ENCODE data around the gene RMND5B. TPM values are rescaled to one million over a fixed set of nuclear protein-coding genes. Genes with fewer than 3 reads are reported as not detected.
A peak's percentile ranks its signal among the peaks of the same experiment; 100 is the strongest.

RMND5B gene
- total RNA-seq, 2 experiments from 2014 or later: 24.1 to 28.7 TPM

- Mint-ChIP-seq H3K4me1 (peaks cover 36% of the 10 kb centered on the region), H3K4me3 (peak overlapping the region; percentile 88), H3K36me3 (ENCODE audit: low read depth) (peaks cover 2% of the 10 kb centered on the region), H3K9me3 (ENCODE audit: low read depth) (peaks cover 3% of the 10 kb centered on the region), H3K27ac (peak overlapping the region; percentile 73), H3K27me3 (peaks cover 6% of the 10 kb centered on the region)
- ChIA-PET CTCF (interaction anchor here (0.6 kb wide), 1 partner anchor 31 kb away, joined by 3 read pairs; no protein-coding TSS in a partner anchor), POLR2A (interaction anchor here (0.7 kb wide), 1 partner anchor 132 kb away, joined by 3 read pairs; no protein-coding TSS in a partner anchor)
- intact Hi-C loops (cut with DNase I, micrococcal nuclease): no loop called here
- ATAC-seq (peak; percentile 47), DNase-seq (peak; percentile 67)
These were observed 16.3 kb upstream of the RMND5B start for GRCh38 chr5:178114325-178115135.

GRCh38 chr5:178115136-178115813 is 15.5 kb upstream of the RMND5B start:
- H3K27ac Mint-ChIP-seq: no peak overlapping the region

GRCh38 chr5:178115814-178116142 is 15.0 kb upstream of the RMND5B start:
- H3K27ac Mint-ChIP-seq: no peak overlapping the region
- H3K27me3 Mint-ChIP-seq: peaks cover 6% of the 10 kb centered on the region
- H3K9me3 Mint-ChIP-seq (ENCODE audit: low read depth): peaks cover 3% of the 10 kb centered on the region
- H3K4me3 Mint-ChIP-seq: peak overlapping the region; percentile 88
- H3K36me3 Mint-ChIP-seq (ENCODE audit: low read depth): peaks cover 2% of the 10 kb centered on the region
- ATAC-seq: no peak
- intact Hi-C loops (cut with DNase I, micrococcal nuclease): no loop called here
- ChIA-PET CTCF (interaction anchor here (0.7 kb wide), 1 partner anchor 25 kb away, joined by 3 read pairs; no protein-coding TSS in a partner anchor), POLR2A (no interaction called here)
- H3K4me1 Mint-ChIP-seq: peaks cover 39% of the 10 kb centered on the region
- no peak for DNase-seq

More at GRCh38 chr5:178115136-178115813, 15.5 kb upstream of the RMND5B start:
- CTCF ChIA-PET: interaction anchor here (0.6 kb wide), 1 partner anchor 30 kb away, joined by 3 read pairs; no protein-coding TSS in a partner anchor
- Mint-ChIP-seq H3K4me3 (peak overlapping the region; percentile 88), H3K36me3 (ENCODE audit: low read depth) (peaks cover 2% of the 10 kb centered on the region), H3K27me3 (peaks cover 6% of the 10 kb centered on the region), H3K9me3 (ENCODE audit: low read depth) (peaks cover 3% of the 10 kb centered on the region), H3K4me1 (peaks cover 36% of the 10 kb centered on the region)
- POLR2A ChIA-PET: no interaction called here
- intact Hi-C loops (cut with DNase I, micrococcal nuclease): no loop called here
- ATAC-seq: no peak
- no peak for DNase-seq

GRCh38 chr5:178116143-178116885 is 14.5 kb upstream of the RMND5B start:
- intact Hi-C loops (cut with DNase I, micrococcal nuclease): no loop called here
- DNase-seq (peak; percentile 76), ATAC-seq (peak; percentile 31)
- Mint-ChIP-seq H3K36me3 (ENCODE audit: low read depth) (peaks cover 2% of the 10 kb centered on the region), H3K27ac (peak overlapping the region; percentile 56), H3K4me3 (peak overlapping the region; percentile 88), H3K4me1 (peaks cover 43% of the 10 kb centered on the region), H3K9me3 (ENCODE audit: low read depth) (peaks cover 3% of the 10 kb centered on the region), H3K27me3 (peaks cover 6% of the 10 kb centered on the region)
- ChIA-PET CTCF (interaction anchor here (0.7 to 1.3 kb wide), 4 partner anchors 16 to 50 kb away, joined by 3 read pairs; no protein-coding TSS in a partner anchor), POLR2A (interaction anchor here (0.8 kb wide), 1 partner anchor 10 kb away, joined by 4 read pairs; no protein-coding TSS in a partner anchor)

GRCh38 chr5:178117923-178118701 is 12.7 kb upstream of the RMND5B start:
- Mint-ChIP-seq H3K27ac (no peak overlapping the region), H3K4me3 (no peak overlapping the region), H3K9me3 (ENCODE audit: low read depth) (no peaks in the 10 kb centered on the region), H3K36me3 (ENCODE audit: low read depth) (peaks cover 4% of the 10 kb centered on the region), H3K4me1 (peaks cover 41% of the 10 kb centered on the region), H3K27me3 (peaks cover 3% of the 10 kb centered on the region)
- ATAC-seq (no peak), DNase-seq (no peak)
- ChIA-PET POLR2A (interaction anchor here (0.9 kb wide), 1 partner anchor 86 kb away, joined by 3 read pairs; the partner anchor contains the start of gene HNRNPAB), CTCF (no interaction called here)
- intact Hi-C loops (cut with DNase I, micrococcal nuclease): no loop called here

- no peak overlapping the region for H3K4me3 Mint-ChIP-seq
- no peak for ATAC-seq
- no peak overlapping the region for H3K27ac Mint-ChIP-seq
- POLR2A ChIA-PET: interaction anchor here (1.2 kb wide), 1 partner anchor 34 kb away, joined by 3 read pairs; the partner anchor contains the start of gene NHP2
- intact Hi-C loops (cut with DNase I, micrococcal nuclease): loop anchor here (2.0 kb wide), 3 partner anchors 27 to 43 kb away; partner anchors contain the start of gene NHP2 (in 1 of the 2)
- H3K9me3 Mint-ChIP-seq (ENCODE audit: low read depth): no peaks in the 10 kb centered on the region
- no peaks in the 10 kb centered on the region for H3K27me3 Mint-ChIP-seq
- peaks cover 31% of the 10 kb centered on the region for H3K4me1 Mint-ChIP-seq
- CTCF ChIA-PET: interaction anchor here (0.9 to 4.9 kb wide), 10 partner anchors 9 to 45 kb away, joined by 3 to 26 read pairs (median 8); partner anchors contain the start of gene RMND5B
- peaks cover 4% of the 10 kb centered on the region for H3K36me3 Mint-ChIP-seq (ENCODE audit: low read depth)
- no peak for DNase-seq
These were observed 10.8 kb upstream of the RMND5B start for GRCh38 chr5:178119915-178120606.

GRCh38 chr5:178120607-178121357 is 10.0 kb upstream of the RMND5B start:
- POLR2A ChIA-PET: interaction anchor here (0.5 to 1.2 kb wide), 3 partner anchors 12 to 33 kb away, joined by 3 read pairs; partner anchors contain the start of gene NHP2
- H3K4me3 Mint-ChIP-seq: no peak overlapping the region

GRCh38 chr5:178121391-178122276 is 9.2 kb upstream of the RMND5B start:
- Mint-ChIP-seq H3K36me3 (ENCODE audit: low read depth) (peaks cover 4% of the 10 kb centered on the region), H3K4me3 (no peak overlapping the region), H3K4me1 (peaks cover 15% of the 10 kb centered on the region), H3K27me3 (no peaks in the 10 kb centered on the region), H3K9me3 (ENCODE audit: low read depth) (no peaks in the 10 kb centered on the region), H3K27ac (no peak overlapping the region)
- ATAC-seq: no peak
- intact Hi-C loops (cut with DNase I, micrococcal nuclease): loop anchor here (1.0 to 2.0 kb wide), 5 partner anchors 9 to 45 kb away; partner anchors contain the start of gene NHP2 (in 1 of the 2)
- no peak for DNase-seq
- POLR2A ChIA-PET: interaction anchor here (0.5 to 1.2 kb wide), 3 partner anchors 11 to 32 kb away, joined by 3 read pairs; partner anchors contain the start of gene NHP2
- CTCF ChIA-PET: interaction anchor here (0.7 to 4.9 kb wide), 18 partner anchors 9 to 60 kb away, joined by 3 to 26 read pairs (median 5); partner anchors contain the start of genes NHP2 and RMND5B

More at GRCh38 chr5:178120607-178121357, 10.0 kb upstream of the RMND5B start:
- Mint-ChIP-seq H3K9me3 (ENCODE audit: low read depth) (no peaks in the 10 kb centered on the region), H3K36me3 (ENCODE audit: low read depth) (peaks cover 4% of the 10 kb centered on the region), H3K27me3 (no peaks in the 10 kb centered on the region), H3K4me1 (peaks cover 23% of the 10 kb centered on the region), H3K27ac (no peak overlapping the region)
- CTCF ChIA-PET: interaction anchor here (0.7 to 4.9 kb wide), 19 partner anchors 10 to 59 kb away, joined by 3 to 26 read pairs (median 5); partner anchors contain the start of genes NHP2 and RMND5B
- ATAC-seq: peak; percentile 94
- DNase-seq: peak; percentile 94
- intact Hi-C loops (cut with DNase I, micrococcal nuclease): loop anchor here (1.0 to 2.0 kb wide), 5 partner anchors 10 to 46 kb away; partner anchors contain the start of gene NHP2 (in 1 of the 2)

Measured in activated CD4-positive, alpha-beta T cell treated with anti-CD3 and anti-CD28 coated beads for 36 hours (primary cell).